ENCODE measurements around the gene SYNJ2BP.

The SYNJ2BP gene

GRCh38 chr14:70391493-70392391 is 25.1 kb downstream of the SYNJ2BP start:
- no peak for DNase-seq (ENCODE audit: low read depth)

DNA sequence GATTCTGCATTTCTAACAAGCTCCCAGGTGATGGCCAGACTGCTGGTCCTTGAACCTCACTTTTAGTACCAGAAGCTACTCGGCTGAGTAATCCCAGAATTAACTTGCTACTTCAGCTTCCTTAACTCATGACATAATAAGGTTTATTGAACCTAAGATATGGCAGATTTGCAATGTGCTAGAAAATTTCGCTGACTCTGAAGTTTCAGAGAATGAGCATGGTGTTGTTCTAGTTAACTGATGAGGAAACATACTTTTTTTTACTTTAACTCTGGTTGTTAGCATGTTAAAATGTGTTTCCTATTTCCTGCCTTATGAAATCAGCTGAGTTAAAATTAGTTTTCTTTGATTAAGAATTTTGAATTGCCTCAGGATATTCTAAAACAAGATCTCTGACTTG is 34.4 kb downstream of the SYNJ2BP start:
- no peak for DNase-seq (ENCODE audit: low read depth)

DNA sequence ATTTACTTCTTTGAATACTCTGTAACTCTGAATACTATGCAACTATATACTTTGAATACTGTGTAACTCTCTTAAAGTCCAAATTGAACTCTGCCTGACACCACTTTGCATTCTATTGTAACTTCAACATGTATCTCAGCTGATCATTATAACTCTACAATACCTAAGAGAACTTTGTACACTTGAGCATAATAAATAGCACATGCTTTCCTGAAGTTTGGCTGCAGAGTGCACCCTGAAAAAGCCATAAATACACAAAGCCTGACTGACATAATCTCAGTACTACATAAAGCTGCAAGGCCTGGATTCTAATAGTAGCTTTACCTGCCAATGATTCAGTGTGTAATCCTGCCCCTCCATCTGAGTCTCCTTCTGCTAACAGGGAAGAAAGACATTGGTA is 36.1 kb downstream of the SYNJ2BP start:
- DNase-seq (ENCODE audit: low read depth): no peak

GRCh38 chr14:70378696-70379095 is 38.2 kb downstream of the SYNJ2BP start:
- no peak for DNase-seq (ENCODE audit: low read depth)
